ENCODE results near the gene SAYSD1.

The SAYSD1 gene

GRCh38 chr6:39113788-39114187, 1.2 kb downstream of the SAYSD1 start:
- H4K20me1 ChIP-seq (ENCODE audit: low read depth, low read length), result no peaks in the 10 kb centered on the region
- peak overlapping the region; percentile 60 for H3K4me2 ChIP-seq (ENCODE audit: low read depth, low read length, poor library complexity, severe bottlenecking)
- no peaks in the 10 kb centered on the region for H3K9me3 ChIP-seq (ENCODE audit: insufficient read depth, low read length)
- H3F3A ChIP-seq (ENCODE audit: insufficient read depth), result no peaks in the 10 kb centered on the region
- TF ChIP-seq CTCF (IDR thresholded peaks at IDR 0.05; ENCODE audit: insufficient read depth, low read length, poor library complexity, severe bottlenecking), result no peak
- TF ChIP-seq EZH2phosphoT487 (conservative IDR thresholded peaks at IDR 0.05; ENCODE audit: low read length), result no peak
- peak overlapping the region; percentile 58 for H3K4me3 ChIP-seq (ENCODE audit: insufficient read depth, low read length, poor library complexity, severe bottlenecking)
- H3K36me3 ChIP-seq (ENCODE audit: low read length), result 0 out of 2 replicates have a peak, but pooled peaks cover 2% of the 10 kb centered on the region
- no peak overlapping the region for H3K27ac ChIP-seq (ENCODE audit: low read depth, low read length)
- H3K9ac ChIP-seq (ENCODE audit: low read length), result peak overlapping the region; percentile 65
- no peaks in the 10 kb centered on the region for H3K27me3 ChIP-seq (ENCODE audit: low read length)
- peak overlapping the region; percentile 97 for H2AFZ ChIP-seq (ENCODE audit: low read depth, low read length, severe bottlenecking)
- H3K9me2 ChIP-seq (replicated peaks; ENCODE audit: insufficient read depth, low read length), result no peaks in the 10 kb centered on the region
- no peaks in the 10 kb centered on the region for H3K79me2 ChIP-seq (ENCODE audit: insufficient read depth, low read length)

GRCh38 chr6:39111280-39111679, 3.7 kb downstream of the SAYSD1 start:
- no peak overlapping the region for H2AFZ ChIP-seq (ENCODE audit: low read depth, low read length, severe bottlenecking)
- H3K9me2 ChIP-seq (replicated peaks; ENCODE audit: insufficient read depth, low read length), result no peaks in the 10 kb centered on the region
- no peaks in the 10 kb centered on the region for H3K79me2 ChIP-seq (ENCODE audit: insufficient read depth, low read length)
- TF ChIP-seq EZH2phosphoT487 (conservative IDR thresholded peaks at IDR 0.05; ENCODE audit: low read length) (no peak), CTCF (IDR thresholded peaks at IDR 0.05; ENCODE audit: insufficient read depth, low read length, poor library complexity, severe bottlenecking) (no peak)
- H3K9ac ChIP-seq (ENCODE audit: low read length), result no peak overlapping the region
- H3K36me3 ChIP-seq (ENCODE audit: low read length), result 0 out of 2 replicates have a peak, but pooled peaks cover 2% of the 10 kb centered on the region
- H3K9me3 ChIP-seq (ENCODE audit: insufficient read depth, low read length), result no peaks in the 10 kb centered on the region
- H3K4me2 ChIP-seq (ENCODE audit: low read depth, low read length, poor library complexity, severe bottlenecking), result no peak overlapping the region
- no peaks in the 10 kb centered on the region for H3F3A ChIP-seq (ENCODE audit: insufficient read depth)
- no peak overlapping the region for H3K27ac ChIP-seq (ENCODE audit: low read depth, low read length)
- H3K27me3 ChIP-seq (ENCODE audit: low read length), result no peaks in the 10 kb centered on the region
- no peaks in the 10 kb centered on the region for H4K20me1 ChIP-seq (ENCODE audit: low read depth, low read length)
- H3K4me3 ChIP-seq (ENCODE audit: insufficient read depth, low read length, poor library complexity, severe bottlenecking), result no peak overlapping the region

- H2AFZ ChIP-seq (ENCODE audit: low read depth, low read length, severe bottlenecking), result no peak overlapping the region
- no peaks in the 10 kb centered on the region for H3F3A ChIP-seq (ENCODE audit: insufficient read depth)
- no peak overlapping the region for H3K27ac ChIP-seq (ENCODE audit: low read depth, low read length)
- H3K9me3 ChIP-seq (ENCODE audit: insufficient read depth, low read length), result no peaks in the 10 kb centered on the region
- no peak overlapping the region for H3K4me3 ChIP-seq (ENCODE audit: insufficient read depth, low read length, poor library complexity, severe bottlenecking)
- H3K79me2 ChIP-seq (ENCODE audit: insufficient read depth, low read length), result no peaks in the 10 kb centered on the region
- TF ChIP-seq EZH2phosphoT487 (conservative IDR thresholded peaks at IDR 0.05; ENCODE audit: low read length) (no peak), CTCF (IDR thresholded peaks at IDR 0.05; ENCODE audit: insufficient read depth, low read length, poor library complexity, severe bottlenecking) (no peak)
- 0 out of 2 replicates have a peak, but pooled peaks cover 2% of the 10 kb centered on the region for H3K36me3 ChIP-seq (ENCODE audit: low read length)
- no peak overlapping the region for H3K4me2 ChIP-seq (ENCODE audit: low read depth, low read length, poor library complexity, severe bottlenecking)
- H3K9ac ChIP-seq (ENCODE audit: low read length), result no peak overlapping the region
- H3K9me2 ChIP-seq (replicated peaks; ENCODE audit: insufficient read depth, low read length), result no peaks in the 10 kb centered on the region
- no peaks in the 10 kb centered on the region for H4K20me1 ChIP-seq (ENCODE audit: low read depth, low read length)
- H3K27me3 ChIP-seq (ENCODE audit: low read length), result no peaks in the 10 kb centered on the region
Observed at GRCh38 chr6:39108041-39108839, 6.7 kb downstream of the SAYSD1 start.
